A549 (cell line): ENCODE measurements around the gene MARCKSL1.

Source experiments
- CTCF ChIP-seq: fragments of >200 bp; sonication (Bioruptor Twin); formaldehyde crosslinking; IDR thresholded peaks from 3 replicates; pipeline ENCODE4 v1.5.1; 2016
- E2F6 ChIP-seq: IDR thresholded peaks from 2 replicates; pipeline ENCODE4 v1.6.1; 2012; ENCODE audit warnings: low read depth, borderline replicate concordance
- EP300 ChIP-seq, 2 experiments: fragments of >200 bp; sonication (Bioruptor Twin); formaldehyde crosslinking; IDR thresholded peaks; 2 replicates in 1 of 2; 3 replicates in 1 of 2; pipeline ENCODE4 v1.6.1; 2016 to 2017
- GATA3 ChIP-seq: IDR thresholded peaks from 2 replicates; pipeline ENCODE4 v1.6.1; 2012; ENCODE audit warnings: borderline replicate concordance
- MAX ChIP-seq: IDR thresholded peaks from 2 replicates; pipeline ENCODE4 v1.6.1; 2012
- MYC ChIP-seq: IDR thresholded peaks from 2 replicates; pipeline ENCODE4 v1.6.1; 2012; ENCODE audit warnings: mild to moderate bottlenecking, inconsistent platforms, low read length, improper control_type of control experiment, borderline replicate concordance
- PBX3 ChIP-seq: IDR thresholded peaks from 2 replicates; pipeline ENCODE4 v1.6.1; 2012
- POLR2A ChIP-seq: IDR thresholded peaks from 2 replicates; pipeline ENCODE4 v1.6.1; 2012; ENCODE audit warnings: mild to moderate bottlenecking, low read length
- RAD21 ChIP-seq, 2 experiments: fragments of >200 bp in 1 of 2; sonication (Bioruptor Twin) in 1 of 2; formaldehyde crosslinking in 1 of 2; IDR thresholded peaks in 1 of 2; conservative IDR thresholded peaks in 1 of 2; 2 replicates in 1 of 2; 3 replicates in 1 of 2; pipeline ENCODE4 v1.6.1; 2012 to 2018; ENCODE audit warnings: inconsistent platforms in 1 of 2

GRCh38 chr1:32311709-32312393, 24.2 kb downstream of the MARCKSL1 start:
- no peak for TF ChIP-seq GATA3
- TF ChIP-seq CTCF: no peak
- TF ChIP-seq EP300 (IDR thresholded peaks at IDR 0.05): no peak
- TF ChIP-seq MAX: no peak
- TF ChIP-seq PBX3: no peak
- TF ChIP-seq E2F6: no peak
- TF ChIP-seq POLR2A: no peak
- TF ChIP-seq RAD21 (conservative IDR thresholded peaks at IDR 0.05 in 1 of 2, IDR thresholded peaks at IDR 0.05 in 1 of 2): no peak
- TF ChIP-seq MYC: no peak
